ENCODE data around the gene PEPD.

GRCh38 chr19:33508431-33508830, 13.2 kb downstream of the PEPD start:
- TF ChIP-seq CTCF (conservative IDR thresholded peaks at IDR 0.05; ENCODE audit: low read depth, low read length) (no peak), ELK1 (IDR thresholded peaks at IDR 0.05; ENCODE audit: borderline replicate concordance, low read depth, low read length) (no peak), POLR2A (IDR thresholded peaks at IDR 0.05; ENCODE audit: low read depth, low read length) (no peak), MXI1 (IDR thresholded peaks at IDR 0.05; ENCODE audit: borderline replicate concordance, low read depth, low read length) (no peak), BHLHE40 (IDR thresholded peaks at IDR 0.05; ENCODE audit: low read depth, low read length) (no peak), RFX5 (IDR thresholded peaks at IDR 0.05; ENCODE audit: low read depth, low read length) (no peak), MAZ (IDR thresholded peaks at IDR 0.05; ENCODE audit: borderline replicate concordance, low read depth, low read length) (no peak), SMC3 (IDR thresholded peaks at IDR 0.05; ENCODE audit: low read depth, low read length) (no peak), CEBPB (IDR thresholded peaks at IDR 0.05; ENCODE audit: low read depth, low read length) (no peak), FOS (IDR thresholded peaks at IDR 0.05; ENCODE audit: low read depth, low read length) (no peak)
